H1 (cell line): ENCODE measurements around the gene LILRB3. TPM values are rescaled to one million over a fixed set of nuclear protein-coding genes. Genes with fewer than 3 reads are reported as not detected.

ENCODE experiments used
- BCL11A ChIP-seq, 2 experiments: IDR thresholded peaks; one replicate each; pipeline ENCODE4 v1.6.1; 2011; ENCODE audit warnings: low read depth in 2 of 2, low read length in 2 of 2, mild to moderate bottlenecking in 2 of 2
- CHD7 ChIP-seq: fragments of 300-600 bp; sonication (generic); IDR thresholded peaks from 2 replicates; pipeline ENCODE4 v1.7.1; 2012; ENCODE audit warnings: low read length, moderate library complexity, mild to moderate bottlenecking, inconsistent platforms; ENCODE audit not compliant: insufficient replicate concordance
- CTBP2 ChIP-seq: IDR thresholded peaks from 2 replicates; pipeline ENCODE4 v1.7.0; 2011; ENCODE audit warnings: borderline replicate concordance, mild to moderate bottlenecking, moderate library complexity, mixed read lengths, low read length; ENCODE audit not compliant: insufficient read depth, insufficient read length
- CTCF ChIP-seq, 3 experiments: IDR thresholded peaks; 1 replicate in 2 of 3; 2 replicates in 1 of 3; pipeline versions ENCODE4 v1.5.1 to v1.6.1; 2011; ENCODE audit warnings: low read length in 3 of 3, mild to moderate bottlenecking in 3 of 3, inconsistent platforms in 2 of 3, low read depth in 1 of 3, moderate library complexity in 1 of 3; ENCODE audit not compliant: insufficient read depth in 1 of 3; ENCODE audit errors: control extremely low read depth in 1 of 3
- POLR2A ChIP-seq, 2 experiments: IDR thresholded peaks; 1 replicate in 1 of 2; 2 replicates in 1 of 2; pipeline ENCODE4 v1.6.1; 2011; ENCODE audit warnings: low read depth in 2 of 2, low read length in 2 of 2, mild to moderate bottlenecking in 2 of 2; ENCODE audit errors: control extremely low read depth in 1 of 2
- SUZ12 ChIP-seq: fragments of 200-600 bp; sonication (generic); IDR thresholded peaks from 2 replicates; pipeline ENCODE4 v1.6.1; 2012; ENCODE audit warnings: mild to moderate bottlenecking, inconsistent platforms, low read length, moderate library complexity, mixed read lengths
- ZNF274 ChIP-seq: IDR thresholded peaks from 2 replicates; pipeline ENCODE4 v1.7.0; 2012; ENCODE audit warnings: low read length, borderline replicate concordance; ENCODE audit errors: extremely low read depth
- polyA plus RNA-seq, 7 experiments: library from polyadenylated mRNA; depleted of rRNA in 3 of 7; stranded (reverse) in 5 of 7; unstranded in 2 of 7; fragments of >200 nt in 5 of 7; fragments of 200-250 nt in 2 of 7; gene quantifications; 1 replicate in 5 of 7; 2 replicates in 1 of 7; 4 replicates in 1 of 7; pipeline versions ENCODE4 v1.2.1 to v1.2.3, GENCODE V29; 2011 to 2013; ENCODE audit warnings: missing spikeins in 2 of 7, mixed read lengths in 2 of 7
- total RNA-seq: library from RNA; stranded (reverse); fragmentation: NEBNext Ultra II Directional; extraction: Animal tissue kit (Norgen Biotek cat#: 25700); gene quantifications from 2 replicates; pipeline ENCODE4 v1.2.1, GENCODE V29; 2021

LILRB3 gene
- total and polyA plus RNA-seq, 2 of the 8 experiments (the other 6 are each of a cell fraction or from before 2014, with no cell fraction given): not detected

GRCh38 chr19:54168174-54168917 lies 54.5 kb downstream of the LILRB3 start (continued):
- no peak for TF ChIP-seq CHD7
- no peak for TF ChIP-seq BCL11A (IDR thresholded peaks at IDR 0.05; ENCODE audit: low read depth in 2 of 2, low read length in 2 of 2)
- peak; percentile 81 to 92 (median 91) for TF ChIP-seq CTCF (IDR thresholded peaks at IDR 0.05; ENCODE audit: control extremely low read depth in 1 of 3, insufficient read depth in 1 of 3, low read depth in 1 of 3, low read length in 3 of 3)
- TF ChIP-seq POLR2A (IDR thresholded peaks at IDR 0.05; ENCODE audit: control extremely low read depth in 1 of 2, low read depth in 2 of 2, low read length in 2 of 2): no peak
- TF ChIP-seq SUZ12: no peak
- TF ChIP-seq ZNF274: no peak
- TF ChIP-seq CTBP2: no peak
